DMS153 treated with DMSO at 0.1 percent for 48 hours (cell line): ENCODE results near the gene SLC4A4.

Experiments used
- DNase-seq: peaks from one replicate; lab custom pipeline; 2025; ENCODE audit not compliant: unreplicated experiment; lab: John Stamatoyannopoulos, UW

The SLC4A4 gene

DNA sequence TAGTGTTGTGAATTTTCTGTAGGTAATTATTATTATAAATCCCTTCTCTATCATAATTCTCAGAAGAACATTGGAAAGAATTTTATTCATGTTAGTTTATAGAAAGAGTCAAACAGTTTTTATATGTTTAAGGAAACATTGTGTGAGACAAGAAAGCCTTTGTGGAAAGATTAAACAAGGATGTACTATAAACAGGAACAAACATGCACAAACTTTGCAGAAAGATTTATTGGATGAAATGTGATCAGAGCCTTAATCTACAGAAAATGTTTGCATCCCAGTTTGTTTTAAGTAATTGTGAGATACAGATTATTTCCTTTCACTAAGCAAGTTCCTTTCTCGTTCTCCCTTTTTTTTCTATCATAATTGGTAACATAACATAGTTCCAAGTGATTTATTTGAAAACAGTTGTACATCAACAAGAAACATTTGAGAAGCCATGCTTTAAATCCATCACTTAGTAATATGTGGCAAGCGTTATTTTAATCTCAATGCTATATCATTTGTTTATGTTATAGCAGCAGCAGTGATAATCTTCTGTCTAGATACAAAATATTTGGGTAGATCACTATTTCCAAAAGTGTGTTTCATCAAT, 129.4 kb downstream of the SLC4A4 start:
- no peak for DNase-seq

DNA sequence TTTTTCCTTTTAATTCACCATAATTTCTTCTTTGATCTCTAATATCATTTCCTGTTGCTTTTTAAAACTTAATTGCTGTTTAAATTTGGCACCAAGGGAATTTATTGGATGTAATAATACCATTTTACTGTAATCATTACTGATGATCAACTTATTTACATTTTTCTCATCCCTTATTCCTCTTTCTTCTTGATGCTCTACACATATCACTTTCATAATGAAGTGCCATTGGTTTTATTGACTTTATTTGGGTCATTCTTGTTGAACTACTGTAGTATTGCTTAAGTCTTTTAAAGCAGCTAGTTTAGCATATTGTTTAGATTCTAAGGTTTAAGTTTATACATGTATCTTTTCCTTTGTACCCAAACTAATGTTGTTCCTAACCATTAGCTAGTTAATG, 130.7 kb downstream of the SLC4A4 start:
- DNase-seq, result no peak

DNA sequence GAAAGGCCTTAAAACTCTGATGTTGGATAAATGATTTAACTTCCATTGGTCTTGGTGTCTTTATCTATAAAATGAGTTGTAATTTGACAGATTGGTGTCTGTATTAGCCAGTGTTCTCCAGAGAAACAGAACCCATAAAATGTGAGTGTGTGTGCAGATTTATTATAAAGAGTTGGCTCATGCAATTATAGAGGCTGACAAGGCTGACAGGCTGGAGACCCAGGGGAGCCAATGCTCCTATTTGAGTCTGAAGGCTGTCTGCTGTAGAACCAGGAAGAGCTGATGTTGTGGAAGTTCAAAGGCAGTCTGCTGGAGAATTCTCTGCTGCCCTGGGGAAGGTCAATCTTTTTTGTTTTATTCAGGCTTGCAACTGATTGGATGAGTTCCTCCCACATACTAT, 131.7 kb downstream of the SLC4A4 start:
- DNase-seq, result no peak

DNA sequence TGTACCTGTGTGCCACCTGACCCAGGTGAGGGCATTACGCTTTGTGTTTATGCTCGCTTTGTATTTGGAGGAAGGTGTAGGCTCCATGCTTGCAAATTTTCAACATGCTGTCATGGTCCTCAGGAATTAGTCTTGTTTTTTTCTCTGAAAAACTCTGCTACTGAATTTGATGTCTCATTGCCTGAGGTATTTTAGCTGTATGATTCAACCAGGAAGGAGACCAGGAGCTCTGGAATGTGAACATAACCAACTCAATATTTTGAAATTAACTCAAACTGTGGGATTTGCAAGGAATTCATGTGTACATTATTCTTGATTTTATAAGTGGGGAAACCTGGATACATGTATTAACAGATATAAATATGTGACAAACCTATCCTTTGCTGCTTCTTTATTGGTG, 134.1 kb downstream of the SLC4A4 start:
- no peak for DNase-seq

DNA sequence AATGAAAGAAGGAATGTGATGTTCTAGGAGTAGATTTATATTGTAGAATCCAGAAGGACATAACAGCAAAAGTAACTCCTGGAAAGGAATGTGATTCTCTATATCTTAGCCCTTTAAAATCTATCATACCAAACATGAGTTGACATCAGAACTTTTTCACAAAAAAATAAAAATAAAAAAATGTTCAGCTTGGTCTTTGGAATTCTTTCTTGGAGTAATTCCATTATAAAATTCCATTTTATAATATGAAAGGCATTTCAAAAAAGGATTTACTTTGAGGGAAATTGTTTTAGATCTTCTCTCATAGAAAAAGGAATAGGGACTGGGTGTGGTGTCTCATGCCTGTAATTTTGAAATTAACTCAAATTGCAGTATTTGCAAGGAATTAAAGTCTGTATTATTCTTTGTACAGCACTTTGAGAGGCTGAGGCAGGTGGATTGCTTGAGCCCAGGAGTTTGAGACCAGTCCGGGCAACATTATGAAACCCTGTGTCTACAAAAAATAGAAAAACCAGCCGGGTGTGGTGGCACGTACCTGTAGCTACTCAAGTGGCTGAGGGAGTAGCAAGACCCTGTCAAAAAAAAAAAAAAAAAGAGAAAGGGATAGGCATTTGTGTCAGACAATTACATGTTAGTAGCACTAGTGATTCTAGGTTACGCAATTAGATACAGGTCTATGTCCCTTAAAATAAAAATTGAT, 134.9 kb downstream of the SLC4A4 start:
- no peak for DNase-seq

DNA sequence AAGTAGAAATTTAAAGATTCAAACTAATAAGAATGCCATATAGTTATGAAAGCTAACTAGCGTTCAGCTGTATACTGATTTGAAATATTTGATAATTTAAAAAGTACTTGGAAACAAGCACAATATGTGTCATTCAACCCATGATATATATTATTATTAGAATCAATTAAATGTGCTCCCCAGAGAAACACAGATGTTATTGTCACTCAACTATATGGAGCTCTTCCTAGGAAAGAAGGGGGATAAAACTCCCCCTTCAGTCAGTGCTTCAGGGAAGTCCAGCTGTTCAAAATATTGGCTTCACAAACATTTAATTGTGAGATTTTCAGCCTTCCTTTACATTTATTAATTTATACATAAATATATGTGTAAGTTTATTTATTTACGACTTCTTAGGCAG, 135.9 kb downstream of the SLC4A4 start:
- no peak for DNase-seq

DNA sequence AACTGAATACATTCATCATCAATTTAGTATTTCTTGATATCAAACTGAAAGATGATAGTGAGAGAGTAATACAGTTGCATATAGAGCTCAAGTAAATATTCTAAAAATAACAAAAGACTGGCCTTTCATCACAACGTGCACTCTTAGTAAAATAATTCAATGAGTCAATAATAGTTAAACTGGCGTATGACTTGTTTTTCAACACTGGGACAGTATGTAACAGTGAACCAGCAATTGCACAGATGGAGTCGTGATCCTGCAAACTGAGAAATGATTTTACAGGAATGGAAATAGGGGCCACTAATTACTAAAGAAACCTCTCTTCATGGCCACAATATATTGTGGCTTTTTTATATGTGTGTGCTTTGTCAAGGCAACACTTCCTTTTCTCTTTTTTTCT, 137.4 kb downstream of the SLC4A4 start:
- no peak for DNase-seq

DNA sequence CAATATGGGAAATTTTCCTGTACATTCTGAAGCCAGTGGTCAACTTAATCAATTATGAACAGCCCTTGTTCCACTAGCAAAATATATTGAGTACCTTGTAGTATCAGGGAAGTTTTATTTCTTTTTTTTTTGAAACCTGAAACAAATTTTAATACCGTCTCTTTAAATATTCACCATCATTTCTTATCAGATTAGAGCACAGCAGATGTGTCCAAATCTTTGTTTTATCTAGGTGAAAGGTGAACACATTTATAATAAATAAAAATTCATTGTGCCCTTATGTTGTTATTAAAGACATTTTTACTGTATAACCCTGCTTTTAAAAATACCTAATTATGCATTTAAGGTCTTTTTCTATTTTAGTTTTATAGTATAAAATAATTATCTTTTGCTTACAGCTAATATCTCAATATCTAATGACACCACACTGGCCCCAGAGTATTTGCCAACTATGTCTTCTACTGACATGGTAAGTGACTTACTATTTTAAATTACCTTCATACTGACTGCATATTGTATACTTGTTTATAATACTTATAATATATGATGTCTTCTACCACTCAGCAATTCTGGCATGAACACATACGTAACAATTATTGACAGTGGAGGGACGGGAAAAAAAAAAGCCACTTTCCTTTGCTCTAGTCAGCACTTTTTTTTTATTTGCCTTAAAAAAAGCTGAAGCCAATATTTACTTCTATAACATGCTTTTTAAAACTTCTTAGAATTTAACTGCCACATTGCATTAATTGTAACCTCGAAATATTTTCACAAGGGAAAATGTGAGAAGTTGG, 147.9 kb downstream of the SLC4A4 start:
- no peak for DNase-seq

DNA sequence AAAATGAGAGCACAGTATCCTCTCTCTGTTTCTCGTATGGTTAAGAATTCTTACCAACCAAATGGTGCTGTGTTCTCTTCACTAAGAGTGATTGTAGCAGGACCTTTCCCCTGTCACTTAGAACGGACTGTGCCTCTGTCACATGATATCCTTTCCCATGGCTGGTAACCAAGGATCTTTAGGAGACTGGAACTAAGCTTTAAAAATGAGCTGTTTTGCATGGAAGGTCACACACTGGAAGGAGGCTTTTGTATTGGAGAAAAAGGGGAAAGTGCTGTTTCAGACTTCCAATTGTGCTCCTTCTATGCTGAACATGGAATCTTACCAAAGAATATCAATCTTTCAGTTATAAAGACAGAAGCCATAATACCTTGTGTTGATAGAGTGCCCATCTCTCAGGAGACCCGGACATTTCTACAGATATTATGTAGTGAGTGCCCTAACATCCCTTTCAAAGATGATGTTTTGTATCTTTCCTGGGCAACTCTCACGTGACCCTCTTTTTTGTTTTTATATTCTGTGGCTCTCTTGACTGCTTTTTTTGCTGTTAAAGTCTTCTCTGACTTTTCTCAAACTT, 148.6 kb downstream of the SLC4A4 start:
- no peak for DNase-seq

DNA sequence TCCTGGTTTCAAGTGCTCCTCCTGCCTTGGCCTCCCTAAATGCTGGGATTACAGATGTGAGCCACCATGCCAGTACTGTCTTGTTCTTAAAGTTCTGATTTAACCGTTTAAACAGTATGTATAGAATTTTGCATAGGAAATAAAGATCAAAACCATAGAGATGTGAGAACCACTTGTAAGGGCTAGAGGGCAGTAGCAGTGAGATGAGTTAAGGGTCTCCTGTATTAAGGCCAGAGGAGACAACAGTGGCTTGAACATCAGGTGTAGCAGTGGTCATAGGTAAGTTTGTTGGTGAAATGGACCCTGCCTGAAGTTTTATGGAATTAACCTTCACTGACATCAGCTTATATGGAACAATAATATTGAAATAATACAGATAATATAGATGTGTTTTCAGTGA, 155.7 kb downstream of the SLC4A4 start:
- no peak for DNase-seq

DNA sequence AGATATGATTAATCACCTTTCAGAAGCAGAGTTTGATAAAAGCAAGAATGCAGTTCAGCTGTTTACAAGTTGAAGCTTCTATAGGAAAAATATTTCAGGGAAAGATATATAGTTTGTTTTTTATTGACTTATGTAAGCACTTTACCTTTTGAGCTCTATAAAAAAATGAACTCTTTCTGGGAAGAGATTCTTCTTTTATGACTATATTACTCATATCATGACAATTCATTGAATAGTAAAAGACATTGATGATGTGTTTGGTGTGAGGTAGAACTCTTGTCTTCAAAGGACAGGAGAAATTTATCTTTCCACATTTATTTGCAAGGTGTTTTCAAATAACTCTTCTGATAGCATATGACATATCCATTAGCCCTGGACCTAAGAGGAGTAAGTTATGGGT, 156.6 kb downstream of the SLC4A4 start:
- no peak for DNase-seq

DNA sequence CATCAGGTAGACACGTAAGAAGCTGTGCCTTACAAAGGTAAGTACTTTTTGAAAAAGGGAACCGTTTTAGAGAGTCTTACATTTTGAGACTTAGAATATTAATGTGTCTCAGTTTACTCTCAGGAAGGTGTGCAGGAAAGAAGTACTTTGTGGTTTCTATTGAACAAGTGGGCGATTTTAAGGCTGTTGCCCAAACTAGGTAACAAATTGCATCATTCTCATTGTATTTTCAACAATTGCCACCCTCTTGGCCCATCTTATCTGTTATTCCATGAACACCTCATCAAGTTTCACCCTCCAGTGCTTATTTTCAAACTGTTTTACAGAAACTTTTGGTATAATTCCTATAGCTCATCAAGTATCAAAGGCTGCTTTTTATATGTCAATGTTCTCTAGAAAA, 158.3 kb downstream of the SLC4A4 start:
- no peak for DNase-seq

DNA sequence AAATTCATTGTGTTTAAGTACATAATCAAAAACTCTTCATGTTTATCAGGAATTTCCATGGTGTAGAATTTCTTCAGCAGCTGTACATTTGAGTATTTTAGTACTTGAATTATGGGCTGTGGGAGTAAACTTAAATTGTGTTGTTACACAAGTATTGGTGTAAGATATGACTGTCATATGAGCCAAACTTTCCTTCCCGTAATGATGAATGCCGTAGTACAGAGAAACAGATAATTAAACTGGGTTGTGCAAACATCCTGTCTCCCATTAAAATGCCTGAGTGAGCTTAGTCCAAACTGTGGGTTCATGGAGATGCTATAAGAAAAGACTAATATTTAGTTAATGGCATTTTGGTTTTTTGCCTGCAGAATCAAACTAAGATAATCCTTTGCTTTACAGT, 159.2 kb downstream of the SLC4A4 start:
- peak; percentile 63 for DNase-seq

DNA sequence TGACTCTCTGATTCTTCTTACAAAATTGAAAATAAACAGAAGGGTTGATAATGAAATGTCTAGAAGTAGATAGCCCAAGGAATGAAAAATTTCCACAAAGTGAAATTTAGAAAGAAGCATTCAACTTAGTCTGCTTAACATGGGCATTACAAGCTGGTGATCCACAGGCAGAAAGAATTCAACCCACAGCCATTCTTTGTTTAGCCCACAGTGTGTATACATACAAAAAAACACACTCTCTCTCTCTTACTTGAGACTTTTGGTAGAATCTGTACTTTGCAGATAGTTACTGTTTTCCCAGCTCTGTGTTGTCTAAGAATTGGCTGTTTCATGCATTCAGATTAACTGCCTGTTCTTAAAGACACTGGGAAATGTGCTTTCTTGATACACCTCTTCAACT, 159.8 kb downstream of the SLC4A4 start:
- no peak for DNase-seq

DNA sequence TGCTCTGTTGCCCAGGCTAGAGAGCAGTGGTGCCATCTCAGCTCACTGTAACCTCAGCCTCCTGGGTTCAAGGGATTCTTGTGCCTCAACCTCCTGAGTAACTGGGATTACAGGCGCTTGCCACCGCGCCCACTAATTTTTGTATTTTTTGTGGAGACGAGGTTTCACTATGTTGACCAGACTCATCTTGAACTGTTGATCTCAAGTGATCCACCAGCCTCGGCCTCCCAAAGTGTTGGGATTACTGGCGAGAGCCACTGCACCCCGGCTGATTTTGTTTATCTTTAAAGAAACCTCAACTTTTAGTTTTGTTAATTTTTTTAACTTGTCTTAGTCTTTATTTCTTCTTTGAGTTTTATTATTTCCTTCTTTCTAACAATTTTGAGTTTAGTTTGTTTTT, 163.2 kb downstream of the SLC4A4 start:
- DNase-seq, result no peak

DNA sequence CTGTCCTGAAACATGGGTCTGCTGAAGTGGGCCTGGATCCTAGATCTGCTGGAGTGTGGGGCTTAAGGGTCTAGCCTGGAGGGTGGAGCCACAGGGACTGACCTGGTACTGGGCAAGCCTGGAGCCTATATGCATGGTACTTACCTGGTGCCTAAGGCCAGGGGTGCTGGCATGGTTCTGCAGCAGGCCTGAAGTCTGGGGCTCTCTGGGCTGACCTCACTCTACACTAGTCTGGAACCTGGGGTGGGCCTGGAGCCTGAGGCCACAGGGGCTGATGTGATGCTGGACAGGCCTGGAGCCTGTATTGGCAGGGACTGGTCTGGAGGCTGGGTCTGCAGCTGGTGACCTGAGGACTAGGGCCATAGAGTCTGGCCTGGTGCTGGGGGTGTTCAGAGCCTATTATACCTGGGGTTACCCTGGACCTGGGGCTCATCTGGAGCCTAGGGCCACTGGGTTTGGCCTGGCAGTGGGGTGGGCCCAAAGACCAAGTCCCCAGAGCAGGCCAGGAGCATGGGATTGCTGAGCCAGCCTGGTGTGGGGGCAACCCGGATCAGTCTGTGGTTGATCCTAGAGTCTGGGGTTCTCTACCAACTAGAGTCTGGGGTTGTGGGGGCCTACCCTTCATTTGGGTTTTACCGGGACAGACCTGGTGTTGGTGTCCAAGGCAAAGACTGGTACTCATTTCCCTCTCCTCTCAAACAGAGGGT, 179.6 kb downstream of the SLC4A4 start:
- no peak for DNase-seq

DNA sequence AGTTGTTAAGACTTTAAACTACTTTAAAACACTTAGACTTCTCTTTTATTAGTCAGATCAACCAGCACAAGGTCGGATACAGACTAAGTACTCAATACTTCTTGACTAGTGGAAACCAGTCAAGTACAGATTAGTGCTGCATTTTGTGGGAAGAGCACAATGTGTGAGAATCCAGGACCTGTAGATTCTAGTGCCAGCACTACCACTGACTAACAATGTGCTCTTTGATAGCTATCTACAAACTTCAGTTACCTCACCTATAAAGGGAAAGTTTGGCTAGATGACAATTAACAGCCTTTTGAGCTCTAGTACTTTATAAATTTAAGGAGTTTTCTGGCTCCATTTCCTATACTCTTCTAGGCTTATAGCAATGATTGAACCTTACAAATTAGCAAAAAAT, 181.5 kb downstream of the SLC4A4 start:
- no peak for DNase-seq

DNA sequence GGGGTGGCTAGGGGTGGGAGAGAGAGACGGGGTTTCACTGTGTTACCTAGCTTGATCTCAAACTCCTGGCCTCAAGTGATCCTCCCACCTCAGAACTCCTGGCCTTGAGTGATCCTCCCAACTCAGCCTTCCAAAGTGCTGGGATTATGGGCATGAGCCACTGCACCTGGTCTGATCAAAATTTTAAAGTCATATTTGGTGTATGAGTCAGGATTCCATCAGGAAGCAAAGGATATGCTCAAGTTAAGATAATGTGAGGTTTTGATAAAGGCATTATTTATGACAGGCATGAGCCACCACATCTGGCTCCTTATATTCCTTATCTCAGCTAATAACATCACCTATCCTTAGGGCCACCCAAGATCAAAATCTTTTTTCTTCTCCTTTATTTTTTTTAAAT, 182.0 kb downstream of the SLC4A4 start:
- no peak for DNase-seq

DNA sequence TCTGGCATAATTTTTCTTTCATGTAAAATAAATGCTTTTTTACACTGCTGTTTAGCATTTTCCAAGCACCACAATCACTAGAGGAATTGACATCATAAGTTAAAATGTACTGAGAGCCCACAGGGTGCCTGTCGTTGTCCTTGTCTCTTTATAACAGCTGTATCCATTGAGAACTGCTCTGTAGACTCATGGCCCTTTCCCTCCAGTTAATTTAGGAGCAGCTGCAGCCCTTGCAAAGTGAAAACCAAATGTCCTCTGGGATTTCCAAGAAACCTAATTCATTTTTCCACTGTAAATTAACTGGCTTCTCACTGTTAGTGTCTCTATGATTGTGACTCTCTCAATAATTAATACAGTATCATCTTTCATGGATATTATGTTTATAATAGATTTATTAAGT, 185.9 kb downstream of the SLC4A4 start:
- DNase-seq, result no peak

DNA sequence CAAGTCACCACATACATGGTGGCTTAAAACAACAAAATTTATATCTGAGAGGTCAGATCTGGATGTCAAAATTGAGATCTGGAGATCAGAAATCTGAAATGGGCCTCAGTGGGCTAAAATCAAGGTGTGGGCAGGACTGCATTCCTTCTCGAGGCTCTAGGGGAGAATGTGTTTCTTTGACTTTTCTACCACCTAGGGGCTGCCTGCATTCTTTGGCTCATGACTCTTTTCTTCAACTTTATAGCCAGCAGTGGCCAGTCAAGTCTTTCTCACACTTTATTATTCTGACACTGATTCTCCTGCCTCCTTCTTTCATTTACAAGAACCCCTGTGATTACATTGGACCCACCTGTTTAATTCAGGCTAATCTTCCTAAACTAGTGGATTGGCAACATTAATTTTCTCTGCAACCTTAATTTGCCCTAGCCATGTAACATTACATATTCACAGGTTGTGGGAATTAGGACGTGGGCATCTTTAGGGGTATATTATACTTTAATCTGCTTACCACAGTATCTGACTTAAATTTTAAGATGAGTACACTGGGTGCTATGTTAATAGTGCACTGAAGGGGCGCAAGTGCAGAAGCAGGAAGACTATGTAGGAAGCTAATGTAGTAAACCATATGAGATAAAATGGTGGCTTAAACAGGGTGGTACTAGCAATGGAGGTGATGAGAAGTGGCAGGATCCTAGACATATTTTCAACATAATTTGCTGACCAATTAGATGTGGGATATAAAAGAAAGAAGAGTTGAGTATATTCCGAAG, 188.0 kb downstream of the SLC4A4 start:
- no peak for DNase-seq

DNA sequence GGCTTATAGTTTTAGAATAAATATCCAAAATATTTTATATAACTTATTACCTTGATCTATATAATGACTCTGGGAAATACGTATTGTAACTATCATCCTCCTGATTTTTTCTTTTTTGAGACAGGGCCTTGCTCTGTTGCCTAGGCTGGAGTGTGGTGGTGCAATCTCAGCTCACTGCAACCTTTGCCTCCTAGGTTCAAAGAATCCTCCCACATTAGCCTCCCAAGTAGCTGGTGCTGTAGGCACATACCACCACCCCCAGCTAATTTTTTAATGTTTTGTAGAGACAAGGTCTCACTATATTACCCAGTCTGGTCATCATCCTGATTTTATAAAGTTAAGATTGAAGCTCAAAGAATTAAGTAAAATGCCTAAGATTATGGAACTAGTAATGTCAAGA, 193.6 kb downstream of the SLC4A4 start:
- no peak for DNase-seq
